ENCODE measurements around the gene FRA10AC1.

The FRA10AC1 gene

DNA sequence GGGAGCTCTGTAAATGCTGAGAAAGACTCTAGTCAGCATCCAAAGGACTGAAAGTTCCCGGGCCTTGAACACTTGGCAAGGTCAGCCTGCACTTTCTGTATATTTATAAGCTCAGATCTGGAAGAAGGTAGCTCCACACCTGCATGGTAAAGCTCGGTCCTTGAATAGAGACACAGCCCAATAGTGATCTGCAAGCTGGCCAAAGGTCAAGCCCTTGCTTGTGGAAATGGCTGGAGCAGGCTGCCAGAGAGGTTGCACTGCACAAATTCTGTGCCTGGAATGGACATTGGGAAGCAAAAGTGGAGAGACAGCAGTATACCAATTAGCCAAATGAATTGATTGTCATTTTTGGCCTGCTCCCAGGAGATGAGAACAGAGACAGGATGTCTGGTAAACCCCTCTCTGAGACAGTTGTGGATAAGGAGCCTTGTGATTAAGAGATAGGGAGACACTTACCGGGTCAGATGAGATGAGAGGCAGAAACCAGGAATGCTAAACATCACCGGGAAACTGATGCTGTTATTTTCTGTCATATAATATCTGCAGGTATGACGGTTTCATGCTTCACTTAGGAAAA lies 8.0 kb upstream of the FRA10AC1 start:
- TF ChIP-seq, protein P1, sequence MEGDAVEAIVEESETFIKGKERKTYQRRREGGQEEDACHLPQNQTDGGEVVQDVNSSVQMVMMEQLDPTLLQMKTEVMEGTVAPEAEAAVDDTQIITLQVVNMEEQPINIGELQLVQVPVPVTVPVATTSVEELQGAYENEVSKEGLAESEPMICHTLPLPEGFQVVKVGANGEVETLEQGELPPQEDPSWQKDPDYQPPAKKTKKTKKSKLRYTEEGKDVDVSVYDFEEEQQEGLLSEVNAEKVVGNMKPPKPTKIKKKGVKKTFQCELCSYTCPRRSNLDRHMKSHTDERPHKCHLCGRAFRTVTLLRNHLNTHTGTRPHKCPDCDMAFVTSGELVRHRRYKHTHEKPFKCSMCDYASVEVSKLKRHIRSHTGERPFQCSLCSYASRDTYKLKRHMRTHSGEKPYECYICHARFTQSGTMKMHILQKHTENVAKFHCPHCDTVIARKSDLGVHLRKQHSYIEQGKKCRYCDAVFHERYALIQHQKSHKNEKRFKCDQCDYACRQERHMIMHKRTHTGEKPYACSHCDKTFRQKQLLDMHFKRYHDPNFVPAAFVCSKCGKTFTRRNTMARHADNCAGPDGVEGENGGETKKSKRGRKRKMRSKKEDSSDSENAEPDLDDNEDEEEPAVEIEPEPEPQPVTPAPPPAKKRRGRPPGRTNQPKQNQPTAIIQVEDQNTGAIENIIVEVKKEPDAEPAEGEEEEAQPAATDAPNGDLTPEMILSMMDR (IDR thresholded peaks at IDR 0.05) = no peak
- Mint-ChIP-seq H3K36me3 (ENCODE audit: low read depth) (no peaks in the 10 kb centered on the region), H3K4me1 (no peaks in the 10 kb centered on the region), H3K4me3 (no peak overlapping the region), H3K27ac (no peak overlapping the region), H3K9me3 (peaks cover 7% of the 10 kb centered on the region), H3K27me3 (ENCODE audit: low read depth, poor library complexity) (peaks cover 9% of the 10 kb centered on the region)
- DNase-seq = no peak

DNA sequence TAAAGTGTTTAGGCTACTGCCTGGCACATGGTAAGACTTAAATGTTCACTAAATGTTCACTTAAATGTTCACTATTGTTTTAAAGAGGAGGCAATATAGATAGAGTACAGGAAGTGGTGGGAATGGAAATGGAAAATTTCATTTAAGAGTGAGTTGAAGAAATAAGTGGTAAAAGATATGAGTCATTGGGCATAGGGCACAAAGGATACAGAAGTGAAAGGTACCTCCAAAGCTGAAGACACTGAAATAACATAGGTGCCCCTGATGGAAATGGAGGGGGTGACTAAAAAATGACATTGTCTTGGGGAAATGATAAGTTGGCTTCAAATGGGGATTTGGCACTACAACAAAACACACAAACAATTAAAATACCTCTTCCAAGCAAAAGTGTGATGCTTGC lies 5.2 kb upstream of the FRA10AC1 start:
- H3K36me3 Mint-ChIP-seq (ENCODE audit: low read depth) = no peaks in the 10 kb centered on the region
- peaks cover 1% of the 10 kb centered on the region for H3K9me3 Mint-ChIP-seq
- H3K4me1 Mint-ChIP-seq = peaks cover 4% of the 10 kb centered on the region
- no peak for DNase-seq
- H3K27ac Mint-ChIP-seq = no peak overlapping the region
- H3K27me3 Mint-ChIP-seq (ENCODE audit: low read depth, poor library complexity) = peaks cover 6% of the 10 kb centered on the region
- H3K4me3 Mint-ChIP-seq = no peak overlapping the region
- TF ChIP-seq, protein P1 (IDR thresholded peaks at IDR 0.05) = no peak

DNA sequence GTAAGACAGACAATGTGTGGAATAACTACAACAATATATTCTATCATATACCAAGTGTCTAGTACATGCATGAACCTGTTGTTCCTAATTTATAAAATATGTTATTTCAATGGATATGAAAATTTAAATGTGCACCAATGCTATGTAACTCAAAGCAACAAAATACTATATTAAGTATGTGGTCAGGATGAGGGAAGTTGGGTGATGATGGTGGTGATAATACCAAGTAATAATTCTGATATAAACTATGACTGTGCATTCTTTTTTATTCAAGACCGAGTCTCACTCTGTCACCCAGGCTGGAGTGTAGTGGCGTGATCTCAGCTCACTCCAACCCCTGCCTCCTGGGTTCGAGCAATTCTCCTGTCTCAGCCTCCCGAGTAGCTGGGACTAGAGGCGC lies 2.1 kb upstream of the FRA10AC1 start:
- H3K27ac Mint-ChIP-seq = no peak overlapping the region
- TF ChIP-seq, protein P1 (IDR thresholded peaks at IDR 0.05) = no peak
- peaks cover 2% of the 10 kb centered on the region for H3K36me3 Mint-ChIP-seq (ENCODE audit: low read depth)
- no peak overlapping the region for H3K4me3 Mint-ChIP-seq
- peaks cover 4% of the 10 kb centered on the region for H3K4me1 Mint-ChIP-seq
- no peak for DNase-seq
- no peaks in the 10 kb centered on the region for H3K9me3 Mint-ChIP-seq
- peaks cover 6% of the 10 kb centered on the region for H3K27me3 Mint-ChIP-seq (ENCODE audit: low read depth, poor library complexity)

DNA sequence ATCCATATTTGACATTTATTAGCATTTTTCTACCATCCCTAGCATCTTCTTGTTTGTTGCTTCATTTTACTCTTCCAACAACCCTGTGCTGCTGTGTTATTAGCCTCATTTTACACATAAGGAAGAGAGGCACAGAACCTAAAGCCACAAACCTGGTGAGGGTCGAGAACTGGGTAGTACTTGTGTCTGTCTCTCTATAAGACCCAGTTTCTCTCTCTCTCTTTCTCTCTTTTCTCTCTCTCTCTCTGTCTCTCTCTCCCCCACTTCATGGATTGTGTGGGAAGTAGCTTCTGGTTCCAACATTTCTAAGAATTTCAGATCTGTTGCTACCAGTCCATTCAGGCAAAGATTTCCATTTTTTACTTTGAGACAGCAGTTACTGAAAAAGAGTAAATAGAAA lies 1.4 kb upstream of the FRA10AC1 start:
- peaks cover 6% of the 10 kb centered on the region for H3K27me3 Mint-ChIP-seq (ENCODE audit: low read depth, poor library complexity)
- H3K4me1 Mint-ChIP-seq = peaks cover 4% of the 10 kb centered on the region
- no peak overlapping the region for H3K27ac Mint-ChIP-seq
- H3K9me3 Mint-ChIP-seq = no peaks in the 10 kb centered on the region
- TF ChIP-seq, protein P1 (IDR thresholded peaks at IDR 0.05) = no peak
- peaks cover 6% of the 10 kb centered on the region for H3K36me3 Mint-ChIP-seq (ENCODE audit: low read depth)
- no peak for DNase-seq
- H3K4me3 Mint-ChIP-seq = peak overlapping the region; percentile 70

DNA sequence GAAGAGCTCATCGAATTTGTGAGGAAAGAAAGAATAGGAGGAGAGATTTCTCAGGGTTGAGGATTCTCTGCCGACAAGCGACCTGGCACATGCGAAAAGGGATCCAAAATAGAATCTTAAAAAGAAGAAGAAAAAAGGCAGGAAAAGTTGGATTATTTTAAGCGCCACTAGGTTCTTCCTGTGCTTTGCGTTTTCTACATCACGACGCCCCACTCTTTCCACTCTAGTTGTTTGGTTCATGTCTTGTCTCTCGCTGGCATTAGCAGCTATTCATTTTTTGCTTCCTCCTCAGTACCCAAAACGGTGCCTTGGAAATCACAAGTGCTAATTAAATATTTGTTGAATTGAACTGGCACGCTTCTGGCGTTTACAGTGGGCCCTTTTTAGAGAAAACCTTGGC lies 674 bp upstream of the FRA10AC1 start:
- Mint-ChIP-seq H3K27ac (no peak overlapping the region), H3K9me3 (no peaks in the 10 kb centered on the region), H3K27me3 (ENCODE audit: low read depth, poor library complexity) (peaks cover 6% of the 10 kb centered on the region), H3K4me1 (peaks cover 4% of the 10 kb centered on the region), H3K4me3 (no peak overlapping the region), H3K36me3 (ENCODE audit: low read depth) (peaks cover 14% of the 10 kb centered on the region)
- no peak for DNase-seq
- TF ChIP-seq, protein P1 (IDR thresholded peaks at IDR 0.05) = no peak

DNA sequence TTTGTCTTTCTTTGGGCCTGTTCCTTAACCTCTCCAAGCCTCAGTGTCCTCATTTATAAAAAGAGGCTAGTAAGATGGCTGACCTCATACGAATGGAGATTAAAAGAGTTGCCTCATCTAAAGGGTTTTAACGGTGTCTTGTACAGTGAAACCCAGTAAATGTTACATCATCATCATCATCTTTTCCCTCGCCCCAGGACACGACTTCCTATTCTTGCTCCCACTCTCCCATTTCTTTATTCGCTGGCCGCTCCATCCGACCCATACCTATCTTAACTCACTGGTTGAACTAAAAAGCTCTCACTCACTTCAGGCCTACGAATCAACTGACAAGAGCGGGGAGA lies 554 bp downstream of the FRA10AC1 start:
- Mint-ChIP-seq H3K36me3 (ENCODE audit: low read depth) (peaks cover 23% of the 10 kb centered on the region), H3K9me3 (no peaks in the 10 kb centered on the region), H3K27me3 (ENCODE audit: low read depth, poor library complexity) (peaks cover 4% of the 10 kb centered on the region), H3K27ac (no peak overlapping the region), H3K4me1 (peaks cover 4% of the 10 kb centered on the region), H3K4me3 (no peak overlapping the region)
- TF ChIP-seq, protein P1 (IDR thresholded peaks at IDR 0.05) = no peak
- DNase-seq = peak; percentile 13
